ENCODE measurements around the gene PLA2R1. TPM values are rescaled to one million over a fixed set of nuclear protein-coding genes. Genes with fewer than 3 reads are reported as not detected.

The PLA2R1 gene
- total RNA-seq, 4 donors from 2014 or later = 1.4 to 18.2 (median 14.6) TPM

- Histone ChIP-seq H3K9me3 (no peaks in the 10 kb centered on the region), H3K27ac (no peak overlapping the region), H3K4me3 (no peak overlapping the region), H3K27me3 (no peaks in the 10 kb centered on the region), H3K36me3 (no peaks in the 10 kb centered on the region), H3K4me1 (peaks cover 0 to 5% (median 2%) of the 10 kb centered on the region in 4 donors)
- intact Hi-C loops (cut with DNase I; ENCODE audit: low total_unique reads) = no loop called here
- in situ Hi-C loops (cut with MboI; ENCODE audit: low pct_ligation_motif_present in 1 of 4, low pct_unique_long_range_greater_than_20kb in 1 of 4, low sequenced_read_pairs in 3 of 4) = no loop called here
- 50 to 59% methylated on average over 3 to 4 of the region's 4 CpGs for WGBS, 2 donors (ENCODE audit: low coverage in 1 of 2)
- no peak for DNase-seq
- TF ChIP-seq POLR2AphosphoS5 (IDR thresholded peaks at IDR 0.05) (no peak), POLR2A (IDR thresholded peaks at IDR 0.05) (no peak), CTCF (IDR thresholded peaks at IDR 0.05) (no peak), EP300 (IDR thresholded peaks at IDR 0.05; ENCODE audit: low read depth) (no peak)
Observed at GRCh38 chr2:159895258-159896065, 167.0 kb downstream of the PLA2R1 start.

- Histone ChIP-seq H3K27ac (no peak overlapping the region), H3K36me3 (no peaks in the 10 kb centered on the region), H3K4me3 (no peak overlapping the region), H3K27me3 (no peaks in the 10 kb centered on the region), H3K9me3 (no peaks in the 10 kb centered on the region), H3K4me1 (peaks cover 0 to 5% (median 2%) of the 10 kb centered on the region in 4 donors)
- 80 to 84% methylated on average over 6 to 8 of the region's 8 CpGs for WGBS, 2 donors (ENCODE audit: low coverage in 1 of 2)
- TF ChIP-seq POLR2A (IDR thresholded peaks at IDR 0.05) (no peak), POLR2AphosphoS5 (IDR thresholded peaks at IDR 0.05) (no peak), EP300 (IDR thresholded peaks at IDR 0.05; ENCODE audit: low read depth) (no peak), CTCF (IDR thresholded peaks at IDR 0.05) (no peak)
- intact Hi-C loops (cut with DNase I; ENCODE audit: low total_unique reads) = no loop called here
- in situ Hi-C loops (cut with MboI; ENCODE audit: low pct_ligation_motif_present in 1 of 4, low pct_unique_long_range_greater_than_20kb in 1 of 4, low sequenced_read_pairs in 3 of 4) = no loop called here
- no peak for DNase-seq
Observed at GRCh38 chr2:159894145-159894838, 168.1 kb downstream of the PLA2R1 start.

- no peaks in the 10 kb centered on the region for H3K36me3 ChIP-seq
- no peaks in the 10 kb centered on the region for H3K9me3 ChIP-seq
- no peak for DNase-seq
- intact Hi-C loops (cut with DNase I; ENCODE audit: low total_unique reads) = no loop called here
- WGBS, 2 donors (ENCODE audit: low coverage in 1 of 2) = 72 to 79% methylated on average over 8 of the region's 8 CpGs
- in situ Hi-C loops (cut with MboI; ENCODE audit: low pct_ligation_motif_present in 1 of 4, low pct_unique_long_range_greater_than_20kb in 1 of 4, low sequenced_read_pairs in 3 of 4) = no loop called here
- no peak for TF ChIP-seq CTCF (IDR thresholded peaks at IDR 0.05)
- TF ChIP-seq EP300 (IDR thresholded peaks at IDR 0.05; ENCODE audit: low read depth) = no peak
- no peak for TF ChIP-seq POLR2A (IDR thresholded peaks at IDR 0.05)
- no peak for TF ChIP-seq POLR2AphosphoS5 (IDR thresholded peaks at IDR 0.05)
- no peaks in the 10 kb centered on the region for H3K27me3 ChIP-seq
- peaks cover 0 to 5% (median 2%) of the 10 kb centered on the region in 4 donors for H3K4me1 ChIP-seq
- no peak overlapping the region for H3K4me3 ChIP-seq
- H3K27ac ChIP-seq = no peak overlapping the region
Observed at GRCh38 chr2:159892990-159893810, 169.2 kb downstream of the PLA2R1 start.

Data from transverse colon (tissue), 4 donors.